ENCODE data around the gene CDC14A.
"Not testable (repeated sequence)": the region's sequence is repeated elsewhere in the genome, so short reads cannot be mapped to it uniquely, and the experiment has no call there.

The CDC14A gene

GRCh38 chr1:100407390-100407789, 55.1 kb downstream of the CDC14A start:
- DNase-seq (ENCODE audit: low read depth in 1 of 2, low spot score in 1 of 2); H3K27me3 ChIP-seq (ENCODE audit: insufficient read depth, poor library complexity, severe bottlenecking); H3K27ac ChIP-seq (replicated peaks); H3K4me3 ChIP-seq (replicated peaks; ENCODE audit: insufficient read depth, low read length): not testable (repeated sequence)

GRCh38 chr1:100411019-100411418, 58.7 kb downstream of the CDC14A start:
- Histone ChIP-seq H3K27ac (replicated peaks) (no peak overlapping the region), H3K4me3 (replicated peaks; ENCODE audit: insufficient read depth, low read length) (no peak overlapping the region), H3K27me3 (ENCODE audit: insufficient read depth, poor library complexity, severe bottlenecking) (no peaks in the 10 kb centered on the region)
- no peak for DNase-seq (ENCODE audit: low read depth in 1 of 2, low spot score in 1 of 2)
- TF ChIP-seq GABPA (IDR thresholded peaks at IDR 0.05; ENCODE audit: low read depth): no peak

GRCh38 chr1:100411574-100411973, 59.3 kb downstream of the CDC14A start:
- TF ChIP-seq SPI1 (IDR thresholded peaks at IDR 0.05; ENCODE audit: borderline replicate concordance, low read depth) (no peak), REST (IDR thresholded peaks at IDR 0.05; ENCODE audit: insufficient replicate concordance, low read depth) (no peak), CTCF (IDR thresholded peaks at IDR 0.05; ENCODE audit: insufficient read depth, low read length) (no peak), GABPA (IDR thresholded peaks at IDR 0.05; ENCODE audit: low read depth) (no peak), POLR2AphosphoS5 (IDR thresholded peaks at IDR 0.05; ENCODE audit: low read depth) (no peak)
- no peak overlapping the region for H3K4me3 ChIP-seq (replicated peaks; ENCODE audit: insufficient read depth, low read length)
- DNase-seq (ENCODE audit: low read depth in 1 of 2, low spot score in 1 of 2): no peak
- no peaks in the 10 kb centered on the region for H3K27me3 ChIP-seq (ENCODE audit: insufficient read depth, poor library complexity, severe bottlenecking)
- H3K27ac ChIP-seq (replicated peaks): no peak overlapping the region

- DNase-seq (ENCODE audit: low read depth in 1 of 2, low spot score in 1 of 2): no peak
- Histone ChIP-seq H3K27ac (replicated peaks) (no peak overlapping the region), H3K4me3 (replicated peaks; ENCODE audit: insufficient read depth, low read length) (no peak overlapping the region), H3K27me3 (ENCODE audit: insufficient read depth, poor library complexity, severe bottlenecking) (no peaks in the 10 kb centered on the region)
- TF ChIP-seq SPI1 (IDR thresholded peaks at IDR 0.05; ENCODE audit: borderline replicate concordance, low read depth): no peak
- TF ChIP-seq GABPA (IDR thresholded peaks at IDR 0.05; ENCODE audit: low read depth): no peak
- TF ChIP-seq POLR2AphosphoS5 (IDR thresholded peaks at IDR 0.05; ENCODE audit: low read depth): no peak
- TF ChIP-seq REST (IDR thresholded peaks at IDR 0.05; ENCODE audit: insufficient replicate concordance, low read depth): no peak
- TF ChIP-seq CTCF (IDR thresholded peaks at IDR 0.05; ENCODE audit: insufficient read depth, low read length): no peak
These were observed 60.7 kb downstream of the CDC14A start for GRCh38 chr1:100413035-100413434.

GRCh38 chr1:100414693-100415497, 62.6 kb downstream of the CDC14A start:
- Histone ChIP-seq H3K27me3 (ENCODE audit: insufficient read depth, poor library complexity, severe bottlenecking) (no peaks in the 10 kb centered on the region), H3K4me3 (replicated peaks; ENCODE audit: insufficient read depth, low read length) (no peak overlapping the region), H3K27ac (replicated peaks) (no peak overlapping the region)
- no peak for TF ChIP-seq GABPA (IDR thresholded peaks at IDR 0.05; ENCODE audit: low read depth)
- TF ChIP-seq CTCF (IDR thresholded peaks at IDR 0.05; ENCODE audit: insufficient read depth, low read length): no peak
- TF ChIP-seq POLR2AphosphoS5 (IDR thresholded peaks at IDR 0.05; ENCODE audit: low read depth): no peak
- TF ChIP-seq REST (IDR thresholded peaks at IDR 0.05; ENCODE audit: insufficient replicate concordance, low read depth): no peak
- no peak for TF ChIP-seq SPI1 (IDR thresholded peaks at IDR 0.05; ENCODE audit: borderline replicate concordance, low read depth)
- DNase-seq (ENCODE audit: low read depth in 1 of 2, low spot score in 1 of 2): peak in 1 of 2 experiments; percentile 20
